Left ventricle myocardium inferior (tissue), 1 donor: ENCODE measurements around the gene HGF. TPM values are rescaled to one million over a fixed set of nuclear protein-coding genes. Genes with fewer than 3 reads are reported as not detected.

ENCODE experiments used
- DNase-seq: peaks from one replicate; pipeline ENCODE4 v3.0.0-alpha.2; 2020
- H3K27ac ChIP-seq: fragments of 200-600 bp; replicated peaks from 2 replicates; pipeline ENCODE4 v1.8.0; 2021
- H3K27me3 ChIP-seq: fragments of 200-600 bp; 2 replicates; pipeline ENCODE4 v1.8.0; 2021; ENCODE audit warnings: low read depth
- H3K36me3 ChIP-seq: fragments of 200-600 bp; 2 replicates; pipeline ENCODE4 v1.8.0; 2021
- H3K4me1 ChIP-seq: fragments of 200-600 bp; 2 replicates; pipeline ENCODE4 v1.8.0; 2021
- H3K4me3 ChIP-seq: fragments of 200-600 bp; 2 replicates; pipeline ENCODE4 v1.8.0; 2021; ENCODE audit warnings: mild to moderate bottlenecking, moderate library complexity
- H3K9me3 ChIP-seq: fragments of 200-600 bp; replicated peaks from 2 replicates; pipeline ENCODE4 v1.8.0; 2021
- CTCF ChIP-seq: fragments of 200-600 bp; IDR thresholded peaks from 2 replicates; pipeline ENCODE4 v1.8.0; 2021; ENCODE audit warnings: antibody characterized with exemption, mild to moderate bottlenecking, borderline replicate concordance
- intact Hi-C: fragments of 100-400 bp; cut with micrococcal nuclease; formaldehyde crosslinking; loops from one replicate; pipeline ENCODE4 v1.11.0; 2022
- total RNA-seq: library from RNA; stranded (reverse); fragmentation: NEBNext Ultra II Directional; extraction: Animal tissue kit (Norgen Biotek cat#: 25700); gene quantifications from one replicate; pipeline ENCODE4 v1.2.1, GENCODE V29; 2021
- donor health status: DM: no; HTN: yes; CAD: no; lungs with severe emphysema.

HGF gene
- total RNA-seq, 1 donor from 2014 or later: 2.3 TPM

GRCh38 chr7:81790120-81790500 lies 20.3 kb upstream of the HGF start:
- H3K4me1 ChIP-seq: no peaks in the 10 kb centered on the region
- H3K4me3 ChIP-seq: no peak overlapping the region
- no peak overlapping the region for H3K27ac ChIP-seq
- no peak for TF ChIP-seq CTCF
- H3K36me3 ChIP-seq: no peaks in the 10 kb centered on the region
- no peak for DNase-seq
- no peaks in the 10 kb centered on the region for H3K27me3 ChIP-seq
- H3K9me3 ChIP-seq: peaks cover 3% of the 10 kb centered on the region
- intact Hi-C loops: no loop called here

- Histone ChIP-seq H3K36me3 (no peaks in the 10 kb centered on the region), H3K27me3 (no peaks in the 10 kb centered on the region), H3K27ac (no peak overlapping the region), H3K4me3 (no peak overlapping the region), H3K9me3 (peaks cover 3% of the 10 kb centered on the region), H3K4me1 (no peaks in the 10 kb centered on the region)
- intact Hi-C loops: no loop called here
- DNase-seq: no peak
- no peak for TF ChIP-seq CTCF
Measured at GRCh38 chr7:81789406-81790119, 19.7 kb upstream of the HGF start.

- no peaks in the 10 kb centered on the region for H3K4me1 ChIP-seq
- no peak overlapping the region for H3K27ac ChIP-seq
- no peak for TF ChIP-seq CTCF
- H3K9me3 ChIP-seq: peaks cover 3% of the 10 kb centered on the region
- H3K36me3 ChIP-seq: no peaks in the 10 kb centered on the region
- intact Hi-C loops: no loop called here
- no peaks in the 10 kb centered on the region for H3K27me3 ChIP-seq
- no peak for DNase-seq
- H3K4me3 ChIP-seq: no peak overlapping the region
Measured at GRCh38 chr7:81788246-81788645, 18.4 kb upstream of the HGF start.

- Histone ChIP-seq H3K27me3 (no peaks in the 10 kb centered on the region), H3K36me3 (no peaks in the 10 kb centered on the region), H3K4me1 (no peaks in the 10 kb centered on the region), H3K27ac (no peak overlapping the region), H3K9me3 (peaks cover under 1% of the 10 kb centered on the region), H3K4me3 (no peak overlapping the region)
- DNase-seq: no peak
- intact Hi-C loops: no loop called here
- no peak for TF ChIP-seq CTCF
Measured at GRCh38 chr7:81783818-81784217, 14.0 kb upstream of the HGF start.

- TF ChIP-seq CTCF: no peak
- H3K36me3 ChIP-seq: no peaks in the 10 kb centered on the region
- no peaks in the 10 kb centered on the region for H3K9me3 ChIP-seq
- H3K27me3 ChIP-seq: no peaks in the 10 kb centered on the region
- H3K4me3 ChIP-seq: no peak overlapping the region
- no peaks in the 10 kb centered on the region for H3K4me1 ChIP-seq
- no peak for DNase-seq
- intact Hi-C loops: no loop called here
- H3K27ac ChIP-seq: no peak overlapping the region
Measured at GRCh38 chr7:81780914-81781693, 11.3 kb upstream of the HGF start.
